Mucosa of descending colon (tissue), 3 donors: ENCODE measurements around the gene RBPJ. TPM values are rescaled to one million over a fixed set of nuclear protein-coding genes. Genes with fewer than 3 reads are reported as not detected.

ENCODE experiments used
- ATAC-seq: fragments of 200-7000 bp; cut with Tn5 transposase; one replicate; pipeline ENCODE4 v1.9.1; 2020; ENCODE audit warnings: mild to moderate bottlenecking, moderate library complexity
- DNase-seq, 3 donors: peaks; one replicate each; pipeline ENCODE4 v3.0.0-alpha.2; 2020
- H3K36me3 ChIP-seq: fragments of 200-600 bp; one replicate; pipeline ENCODE4 v1.8.0; 2021; ENCODE audit warnings: low read depth, mild to moderate bottlenecking
- H3K4me1 ChIP-seq: fragments of 200-600 bp; one replicate; pipeline ENCODE4 v1.8.0; 2021; ENCODE audit warnings: low read depth, mild to moderate bottlenecking
- H3K4me3 ChIP-seq: fragments of 200-600 bp; one replicate; pipeline ENCODE4 v1.8.0; 2021; ENCODE audit warnings: mild to moderate bottlenecking
- H3K9me3 ChIP-seq: fragments of 200-600 bp; one replicate; pipeline ENCODE4 v1.8.0; 2021; ENCODE audit warnings: mild to moderate bottlenecking
- intact Hi-C, 2 donors: fragments of 100-400 bp; cut with DNase I in 1 of 2; cut with micrococcal nuclease in 1 of 2; formaldehyde crosslinking; loops; one replicate each; pipeline versions ENCODE4 v1.11.0 to v1.11.1; 2022; cut with DNase I, micrococcal nuclease
- total RNA-seq, 3 donors: library from RNA; stranded (reverse); fragmentation: NEBNext Ultra II Directional in 2 of 3; extraction: Animal tissue kit (Norgen Biotek cat#: 25700) in 2 of 3; gene quantifications; one replicate each; pipeline versions ENCODE4 v1.2.1 to v1.2.4, GENCODE V29; 2021 to 2023
- TF ChIP-seq, protein P1 (sequence below): fragments of 200-600 bp; IDR thresholded peaks from one replicate; pipeline ENCODE4 v1.8.0; 2022; ENCODE audit warnings: antibody characterized with exemption, mild to moderate bottlenecking
- donor health status: DM: no; HTN: no; CAD: no; lungs with moderate emphysema.
- donor health status: DM: no; HTN: no; CAD: no.
- donor health status: DM: no; HTN: yes; CAD: no.

The RBPJ gene
- total RNA-seq, 3 donors from 2014 or later, result 50.4 to 133 (median 52.0) TPM

DNA sequence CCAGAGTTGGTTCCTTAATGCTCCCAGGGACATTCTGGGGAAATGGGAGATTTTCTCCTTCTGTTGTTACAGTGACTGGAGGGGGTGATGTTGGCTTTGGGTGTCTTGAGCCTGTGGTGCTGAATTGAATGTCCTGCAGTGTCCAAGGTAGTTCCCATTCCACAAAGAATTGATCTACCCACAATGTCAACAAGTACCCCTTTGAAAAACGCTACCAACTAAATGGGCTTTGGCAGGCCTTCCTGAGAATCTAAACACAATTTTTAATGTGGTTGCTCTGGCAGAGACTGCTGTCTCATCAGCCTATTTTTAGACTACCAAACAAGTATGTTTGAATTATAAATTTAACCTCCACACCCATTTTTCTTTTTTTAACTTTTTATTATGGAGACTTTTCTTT, 100.1 kb downstream of the RBPJ start:
- no peaks in the 10 kb centered on the region for H3K9me3 ChIP-seq
- H3K4me1 ChIP-seq, result no peaks in the 10 kb centered on the region
- DNase-seq (no peak), ATAC-seq (no peak)
- no peak overlapping the region for H3K4me3 ChIP-seq
- intact Hi-C loops, result no loop called here
- TF ChIP-seq, protein P1, sequence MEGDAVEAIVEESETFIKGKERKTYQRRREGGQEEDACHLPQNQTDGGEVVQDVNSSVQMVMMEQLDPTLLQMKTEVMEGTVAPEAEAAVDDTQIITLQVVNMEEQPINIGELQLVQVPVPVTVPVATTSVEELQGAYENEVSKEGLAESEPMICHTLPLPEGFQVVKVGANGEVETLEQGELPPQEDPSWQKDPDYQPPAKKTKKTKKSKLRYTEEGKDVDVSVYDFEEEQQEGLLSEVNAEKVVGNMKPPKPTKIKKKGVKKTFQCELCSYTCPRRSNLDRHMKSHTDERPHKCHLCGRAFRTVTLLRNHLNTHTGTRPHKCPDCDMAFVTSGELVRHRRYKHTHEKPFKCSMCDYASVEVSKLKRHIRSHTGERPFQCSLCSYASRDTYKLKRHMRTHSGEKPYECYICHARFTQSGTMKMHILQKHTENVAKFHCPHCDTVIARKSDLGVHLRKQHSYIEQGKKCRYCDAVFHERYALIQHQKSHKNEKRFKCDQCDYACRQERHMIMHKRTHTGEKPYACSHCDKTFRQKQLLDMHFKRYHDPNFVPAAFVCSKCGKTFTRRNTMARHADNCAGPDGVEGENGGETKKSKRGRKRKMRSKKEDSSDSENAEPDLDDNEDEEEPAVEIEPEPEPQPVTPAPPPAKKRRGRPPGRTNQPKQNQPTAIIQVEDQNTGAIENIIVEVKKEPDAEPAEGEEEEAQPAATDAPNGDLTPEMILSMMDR, result no peak
- H3K36me3 ChIP-seq, result no peaks in the 10 kb centered on the region

DNA sequence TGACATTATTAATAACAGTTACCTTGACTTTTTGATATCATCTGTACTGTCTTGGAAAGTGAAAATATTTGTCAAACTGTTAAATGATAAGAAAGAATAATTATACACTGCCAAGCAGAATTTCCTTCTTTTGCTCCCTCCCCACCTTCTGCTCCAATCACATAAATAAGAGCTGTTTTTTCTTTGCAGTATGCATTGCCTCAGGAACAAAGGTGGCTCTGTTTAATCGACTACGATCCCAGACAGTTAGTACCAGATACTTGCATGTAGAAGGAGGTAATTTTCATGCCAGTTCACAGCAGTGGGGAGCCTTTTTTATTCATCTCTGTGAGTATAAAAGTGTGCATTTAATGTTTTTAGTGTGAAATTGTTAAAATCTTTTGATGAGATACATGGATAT, 103.3 kb downstream of the RBPJ start:
- ATAC-seq (no peak), DNase-seq (no peak)
- Histone ChIP-seq H3K9me3 (no peaks in the 10 kb centered on the region), H3K4me1 (no peaks in the 10 kb centered on the region), H3K36me3 (no peaks in the 10 kb centered on the region), H3K4me3 (no peak overlapping the region)
- intact Hi-C loops, result no loop called here
- TF ChIP-seq, protein P1, result no peak

DNA sequence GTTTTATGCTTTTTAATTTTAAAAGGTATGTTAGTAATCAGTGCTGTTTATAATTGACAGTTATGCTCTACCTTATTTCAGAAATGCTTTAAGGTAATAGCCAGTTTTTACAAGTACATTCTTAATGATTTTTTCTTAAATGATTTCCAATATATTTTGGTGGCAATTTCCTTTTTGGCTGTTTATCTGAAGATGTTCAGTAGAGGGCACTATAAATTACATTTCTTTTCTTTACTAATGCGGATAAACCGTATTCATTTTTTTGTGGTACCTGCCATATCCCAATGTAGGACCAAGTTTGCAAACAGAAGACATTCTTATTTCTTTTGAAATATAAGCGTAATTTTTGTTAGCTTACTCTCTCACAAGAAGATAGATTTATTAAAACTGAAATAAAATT, 104.0 kb downstream of the RBPJ start:
- Histone ChIP-seq H3K4me3 (no peak overlapping the region), H3K4me1 (no peaks in the 10 kb centered on the region), H3K36me3 (no peaks in the 10 kb centered on the region), H3K9me3 (no peaks in the 10 kb centered on the region)
- intact Hi-C loops, result no loop called here
- TF ChIP-seq, protein P1, result no peak
- ATAC-seq, result no peak
- no peak for DNase-seq

DNA sequence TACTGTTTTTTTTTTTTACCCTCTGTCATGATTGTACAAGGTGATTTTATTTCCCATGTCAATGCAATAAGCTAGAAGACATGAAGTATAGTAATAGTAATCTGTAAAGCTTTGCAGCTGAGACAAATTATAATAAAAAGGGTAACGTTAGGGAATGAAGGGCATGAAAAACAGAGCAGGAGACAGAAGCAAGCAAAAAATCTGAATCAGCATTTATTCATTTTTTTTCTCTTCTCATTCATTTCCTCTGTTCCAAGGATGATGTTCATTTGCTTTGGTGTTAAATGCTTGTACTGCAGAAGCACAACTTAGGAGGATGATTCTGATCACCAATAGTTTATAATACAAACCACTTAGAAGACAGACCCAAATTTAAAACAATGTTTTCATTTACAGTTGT, 105.1 kb downstream of the RBPJ start:
- no peaks in the 10 kb centered on the region for H3K9me3 ChIP-seq
- TF ChIP-seq, protein P1, result no peak
- intact Hi-C loops, result no loop called here
- no peaks in the 10 kb centered on the region for H3K36me3 ChIP-seq
- ATAC-seq, result no peak
- no peak for DNase-seq
- H3K4me3 ChIP-seq, result no peak overlapping the region
- no peaks in the 10 kb centered on the region for H3K4me1 ChIP-seq

DNA sequence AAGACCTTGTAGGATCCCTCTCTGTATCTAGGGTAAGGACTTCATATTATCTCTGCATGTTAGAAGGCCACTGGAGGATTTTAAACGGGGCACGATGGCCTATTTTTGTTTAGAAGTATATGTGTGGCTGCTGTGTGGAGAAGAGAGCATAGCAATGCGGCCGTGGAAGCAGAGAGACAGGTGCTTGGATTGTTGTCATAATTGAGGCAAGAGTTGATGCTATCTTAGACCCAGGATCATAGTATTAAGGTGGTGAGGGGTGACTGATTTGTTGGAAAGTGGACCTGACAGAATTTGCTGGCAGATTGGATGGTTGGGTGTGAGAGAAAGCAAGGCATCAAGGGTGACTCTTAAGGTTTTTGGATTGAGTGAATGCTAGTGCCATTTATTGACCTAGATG, 106.1 kb downstream of the RBPJ start:
- ATAC-seq (no peak), DNase-seq (no peak)
- intact Hi-C loops, result no loop called here
- H3K4me3 ChIP-seq, result no peak overlapping the region
- H3K9me3 ChIP-seq, result no peaks in the 10 kb centered on the region
- no peaks in the 10 kb centered on the region for H3K4me1 ChIP-seq
- no peaks in the 10 kb centered on the region for H3K36me3 ChIP-seq
- TF ChIP-seq, protein P1, result no peak

DNA sequence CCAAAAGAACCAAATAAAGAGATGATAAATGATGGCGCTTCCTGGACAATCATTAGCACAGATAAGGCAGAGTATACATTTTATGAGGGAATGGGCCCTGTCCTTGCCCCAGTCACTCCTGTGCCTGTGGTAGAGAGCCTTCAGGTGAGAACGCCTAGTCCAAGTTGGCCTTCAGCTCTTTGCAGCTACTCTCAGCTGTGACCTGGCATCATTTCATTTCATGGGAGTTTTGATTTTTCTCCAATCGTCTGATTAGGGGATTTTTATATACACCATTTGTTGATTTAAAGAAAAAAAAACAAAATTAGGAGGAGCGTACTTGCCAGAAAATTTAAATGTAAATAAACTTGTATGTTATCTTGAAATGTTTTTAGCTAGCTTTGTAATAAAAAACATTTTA, 109.1 kb downstream of the RBPJ start:
- Histone ChIP-seq H3K4me3 (no peak overlapping the region), H3K9me3 (no peaks in the 10 kb centered on the region), H3K4me1 (no peaks in the 10 kb centered on the region), H3K36me3 (no peaks in the 10 kb centered on the region)
- ATAC-seq, result no peak
- no peak for DNase-seq
- intact Hi-C loops, result no loop called here
- TF ChIP-seq, protein P1, result no peak
